Erythroblast (primary cell): ENCODE measurements around the gene EIF3C.
"Not testable (repeated sequence)": the region's sequence is repeated elsewhere in the genome, so short reads cannot be mapped to it uniquely, and the experiment has no call there.

ENCODE experiments used
- GATA1 ChIP-seq: IDR thresholded peaks from 2 replicates; pipeline ENCODE4 v1.6.1; 2011; ENCODE audit warnings: low read depth, mild to moderate bottlenecking, control low read depth, low read length, moderate library complexity
- POLR2A ChIP-seq: IDR thresholded peaks from 2 replicates; pipeline ENCODE4 v1.6.1; 2011; ENCODE audit warnings: mild to moderate bottlenecking, low read length

GRCh38 chr16:28741295-28741694 lies 30.0 kb downstream of the EIF3C start:
- not testable (repeated sequence) for TF ChIP-seq POLR2A, GATA1
